Prostate gland (tissue), 2 donors: Measurements from ENCODE around the gene PLA2G4D.

ENCODE experiments used
- POLR2A ChIP-seq: fragments of 450-650 bp; IDR thresholded peaks from one replicate; pipeline ENCODE4 v1.6.1; 2016; ENCODE audit warnings: antibody characterized with exemption, mild to moderate bottlenecking
- POLR2AphosphoS5 ChIP-seq: sonication (generic); formaldehyde crosslinking; IDR thresholded peaks from one replicate; pipeline ENCODE4 v1.6.1; 2017; ENCODE audit warnings: antibody characterized with exemption
- TF ChIP-seq, protein P1 (sequence below), 4 experiments: fragments of 200-600 bp in 2 of 4; fragments of 450-650 bp in 2 of 4; sonication (generic) in 2 of 4; IDR thresholded peaks; 1 replicate in 3 of 4; 2 replicates in 1 of 4; pipeline ENCODE4 v1.5.1; 2016 to 2019; ENCODE audit warnings: antibody characterized with exemption in 4 of 4, mild to moderate bottlenecking in 2 of 4, moderate library complexity in 2 of 4

GRCh38 chr15:42137461-42138261 is 43.3 kb upstream of the PLA2G4D start:
- TF ChIP-seq, protein P1, sequence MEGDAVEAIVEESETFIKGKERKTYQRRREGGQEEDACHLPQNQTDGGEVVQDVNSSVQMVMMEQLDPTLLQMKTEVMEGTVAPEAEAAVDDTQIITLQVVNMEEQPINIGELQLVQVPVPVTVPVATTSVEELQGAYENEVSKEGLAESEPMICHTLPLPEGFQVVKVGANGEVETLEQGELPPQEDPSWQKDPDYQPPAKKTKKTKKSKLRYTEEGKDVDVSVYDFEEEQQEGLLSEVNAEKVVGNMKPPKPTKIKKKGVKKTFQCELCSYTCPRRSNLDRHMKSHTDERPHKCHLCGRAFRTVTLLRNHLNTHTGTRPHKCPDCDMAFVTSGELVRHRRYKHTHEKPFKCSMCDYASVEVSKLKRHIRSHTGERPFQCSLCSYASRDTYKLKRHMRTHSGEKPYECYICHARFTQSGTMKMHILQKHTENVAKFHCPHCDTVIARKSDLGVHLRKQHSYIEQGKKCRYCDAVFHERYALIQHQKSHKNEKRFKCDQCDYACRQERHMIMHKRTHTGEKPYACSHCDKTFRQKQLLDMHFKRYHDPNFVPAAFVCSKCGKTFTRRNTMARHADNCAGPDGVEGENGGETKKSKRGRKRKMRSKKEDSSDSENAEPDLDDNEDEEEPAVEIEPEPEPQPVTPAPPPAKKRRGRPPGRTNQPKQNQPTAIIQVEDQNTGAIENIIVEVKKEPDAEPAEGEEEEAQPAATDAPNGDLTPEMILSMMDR (IDR thresholded peaks at IDR 0.05) = peak; percentile 27 to 69 (median 46)
- no peak for TF ChIP-seq POLR2A
- TF ChIP-seq POLR2AphosphoS5 = peak; percentile 9
